ENCODE data around the gene ZNF318. TPM values are rescaled to one million over a fixed set of nuclear protein-coding genes. Genes with fewer than 3 reads are reported as not detected.

The ZNF318 gene
- total and polyA plus RNA-seq, 2 donors (not counting 1 experiment from before 2014, with no cell fraction given): 79.7 to 91.8 TPM

DNA sequence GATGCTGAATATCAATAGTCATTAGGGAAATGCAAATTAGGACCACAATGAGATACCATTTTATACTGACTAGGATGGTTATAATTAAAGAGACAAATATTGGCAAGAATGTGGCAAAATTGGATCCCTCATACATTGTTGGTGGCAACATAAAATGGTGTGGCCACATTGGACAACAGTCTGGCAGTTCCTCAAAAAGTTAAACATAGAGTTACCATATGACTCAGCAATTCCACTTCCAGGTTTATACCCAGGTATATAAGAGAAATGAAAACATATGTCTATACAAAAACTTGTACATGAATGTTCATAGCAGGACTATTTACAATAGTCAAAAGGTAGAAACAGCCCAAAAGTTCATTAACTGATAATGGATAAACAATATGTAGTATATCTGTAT is 58.8 kb downstream of the ZNF318 start:
- H3K4me1 Mint-ChIP-seq: peaks cover 62% of the 10 kb centered on the region

DNA sequence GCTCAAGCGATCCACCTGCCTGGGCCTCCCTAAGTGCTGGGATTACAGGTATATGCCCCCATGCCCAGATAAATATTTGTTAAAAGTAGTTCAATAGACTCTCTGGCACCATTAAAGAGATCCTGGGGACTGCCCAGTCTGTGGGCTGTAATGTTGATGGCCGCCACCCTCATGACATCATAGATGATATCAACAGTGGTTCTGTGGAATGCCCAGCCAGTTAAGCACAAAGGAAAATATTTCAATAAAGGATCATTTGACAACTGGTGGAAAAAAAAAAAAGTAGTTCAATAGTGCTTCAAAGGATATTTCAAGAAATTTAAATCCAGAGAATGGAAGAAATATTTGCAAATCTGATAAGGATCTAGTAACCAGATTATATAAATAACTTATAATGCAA is 59.3 kb downstream of the ZNF318 start:
- Histone ChIP-seq H3K27me3 (replicated peaks in 1 of 4; ENCODE audit: control extremely low read depth in 1 of 4, control insufficient read depth in 3 of 4, insufficient read depth in 4 of 4, low read length in 3 of 4) (no peaks in the 10 kb centered on the region), H3K36me3 (replicated peaks in 1 of 2; ENCODE audit: control extremely low read depth in 1 of 2, control insufficient read depth in 1 of 2, extremely low read depth in 1 of 2, insufficient read depth in 2 of 2, low read length in 1 of 2) (peaks cover 2% of the 10 kb centered on the region in 2 experiments), H3K9me3 (ENCODE audit: control extremely low read depth in 1 of 3, control insufficient read depth in 2 of 3, insufficient read depth in 1 of 3, low read length in 2 of 3) (peaks cover 0 to 7% (median 0%) of the 10 kb centered on the region in 3 donors), H2AFZ (ENCODE audit: insufficient read depth, low read depth, low read length, poor library complexity, severe bottlenecking) (no peak overlapping the region), H4K20me1 (ENCODE audit: control insufficient read depth, insufficient read depth, low read length, poor library complexity, severe bottlenecking) (peaks cover 8% of the 10 kb centered on the region), H3K79me2 (ENCODE audit: control insufficient read depth, insufficient read depth, low read length) (peaks cover 9% of the 10 kb centered on the region), H3K4me3 (ENCODE audit: control extremely low read depth in 1 of 5, extremely low read depth in 1 of 5, insufficient read depth in 1 of 5, low read depth in 2 of 5, low read length in 4 of 5) (no peak overlapping the region), H3K4me1 (ENCODE audit: control insufficient read depth in 2 of 2, insufficient read depth in 2 of 2, low read length in 2 of 2) (peaks cover 46% of the 10 kb centered on the region in 2 donors), H3K4me2 (replicated peaks; ENCODE audit: low read depth, low read length, poor library complexity, severe bottlenecking) (no peak overlapping the region), H3K9ac (ENCODE audit: low read length) (no peak overlapping the region), H3K27ac (ENCODE audit: low read length in 2 of 2) (no peak overlapping the region)
- ChIA-PET POLR2A (no interaction called here), CTCF (interaction anchor here (3.7 to 4.5 kb wide), 5 partner anchors 7 to 45 kb away, joined by 25 to 48 read pairs (median 37); no protein-coding TSS in a partner anchor)
- Mint-ChIP-seq H3K9me3 (ENCODE audit: insufficient read depth) (peaks cover 2% of the 10 kb centered on the region), H3K4me3 (peak overlapping the region; percentile 30), H3K27ac (peak overlapping the region; percentile 53), H3K27me3 (no peaks in the 10 kb centered on the region), H3K4me1 (peaks cover 58% of the 10 kb centered on the region)
- ATAC-seq (ENCODE audit: low read depth) (no peak), DNase-seq (no peak)
- WGBS (ENCODE audit: insufficient coverage): no CpG with 5 or more reads among the region's 2 CpGs
- intact Hi-C loops (cut with micrococcal nuclease): loop anchor here (5.0 kb wide), 1 partner anchor 57 kb away; the partner anchor contains the start of gene ZNF318
- TF ChIP-seq EZH2 (IDR thresholded peaks at IDR 0.05; ENCODE audit: borderline replicate concordance, insufficient read depth, low read depth, low read length, poor library complexity, severe bottlenecking): no peak
- TF ChIP-seq, protein P1, sequence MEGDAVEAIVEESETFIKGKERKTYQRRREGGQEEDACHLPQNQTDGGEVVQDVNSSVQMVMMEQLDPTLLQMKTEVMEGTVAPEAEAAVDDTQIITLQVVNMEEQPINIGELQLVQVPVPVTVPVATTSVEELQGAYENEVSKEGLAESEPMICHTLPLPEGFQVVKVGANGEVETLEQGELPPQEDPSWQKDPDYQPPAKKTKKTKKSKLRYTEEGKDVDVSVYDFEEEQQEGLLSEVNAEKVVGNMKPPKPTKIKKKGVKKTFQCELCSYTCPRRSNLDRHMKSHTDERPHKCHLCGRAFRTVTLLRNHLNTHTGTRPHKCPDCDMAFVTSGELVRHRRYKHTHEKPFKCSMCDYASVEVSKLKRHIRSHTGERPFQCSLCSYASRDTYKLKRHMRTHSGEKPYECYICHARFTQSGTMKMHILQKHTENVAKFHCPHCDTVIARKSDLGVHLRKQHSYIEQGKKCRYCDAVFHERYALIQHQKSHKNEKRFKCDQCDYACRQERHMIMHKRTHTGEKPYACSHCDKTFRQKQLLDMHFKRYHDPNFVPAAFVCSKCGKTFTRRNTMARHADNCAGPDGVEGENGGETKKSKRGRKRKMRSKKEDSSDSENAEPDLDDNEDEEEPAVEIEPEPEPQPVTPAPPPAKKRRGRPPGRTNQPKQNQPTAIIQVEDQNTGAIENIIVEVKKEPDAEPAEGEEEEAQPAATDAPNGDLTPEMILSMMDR (IDR thresholded peaks at IDR 0.05): no peak

More for the DNA sequence above, 58.8 kb downstream of the ZNF318 start:
- Histone ChIP-seq H3K9me3 (ENCODE audit: control extremely low read depth in 1 of 3, control insufficient read depth in 2 of 3, insufficient read depth in 1 of 3, low read length in 2 of 3) (peaks cover 0 to 7% (median 0%) of the 10 kb centered on the region in 3 donors), H4K20me1 (ENCODE audit: control insufficient read depth, insufficient read depth, low read length, poor library complexity, severe bottlenecking) (peaks cover 8% of the 10 kb centered on the region), H3K79me2 (ENCODE audit: control insufficient read depth, insufficient read depth, low read length) (peaks cover 9% of the 10 kb centered on the region), H3K27me3 (replicated peaks in 1 of 4; ENCODE audit: control extremely low read depth in 1 of 4, control insufficient read depth in 3 of 4, insufficient read depth in 4 of 4, low read length in 3 of 4) (no peaks in the 10 kb centered on the region), H2AFZ (ENCODE audit: insufficient read depth, low read depth, low read length, poor library complexity, severe bottlenecking) (no peak overlapping the region), H3K4me1 (ENCODE audit: control insufficient read depth in 2 of 2, insufficient read depth in 2 of 2, low read length in 2 of 2) (peaks cover 46 to 51% of the 10 kb centered on the region in 2 donors), H3K27ac (ENCODE audit: low read length in 2 of 2) (no peak overlapping the region), H3K9ac (ENCODE audit: low read length) (no peak overlapping the region), H3K4me2 (replicated peaks; ENCODE audit: low read depth, low read length, poor library complexity, severe bottlenecking) (no peak overlapping the region), H3K36me3 (replicated peaks in 1 of 2; ENCODE audit: control extremely low read depth in 1 of 2, control insufficient read depth in 1 of 2, extremely low read depth in 1 of 2, insufficient read depth in 2 of 2, low read length in 1 of 2) (peaks cover 2% of the 10 kb centered on the region in 2 experiments), H3K4me3 (ENCODE audit: control extremely low read depth in 1 of 5, extremely low read depth in 1 of 5, insufficient read depth in 1 of 5, low read depth in 2 of 5, low read length in 4 of 5) (no peak overlapping the region)
- Mint-ChIP-seq H3K27ac (no peak overlapping the region), H3K9me3 (ENCODE audit: insufficient read depth) (peaks cover 2% of the 10 kb centered on the region), H3K27me3 (no peaks in the 10 kb centered on the region), H3K4me3 (peak overlapping the region; percentile 23)
- CTCF ChIA-PET: no interaction called here
- POLR2A ChIA-PET: no interaction called here
- intact Hi-C loops (cut with micrococcal nuclease): loop anchor here (5.0 kb wide), 1 partner anchor 57 kb away; the partner anchor contains the start of gene ZNF318
- TF ChIP-seq EZH2 (IDR thresholded peaks at IDR 0.05; ENCODE audit: borderline replicate concordance, insufficient read depth, low read depth, low read length, poor library complexity, severe bottlenecking): no peak
- TF ChIP-seq, protein P1 (IDR thresholded peaks at IDR 0.05): no peak
- ATAC-seq (ENCODE audit: low read depth): no peak
- DNase-seq: no peak

All from B cell (primary cell).